Loucy (cell line): ENCODE data around the gene UNC119B.

Source experiments
- H2AFZ ChIP-seq: fragments of 200-600 bp; sonication (generic); 2 replicates; pipeline ENCODE4 v1.6.0; 2016; ENCODE audit warnings: antibody characterized with exemption, mild to moderate bottlenecking, low read length, moderate library complexity
- H3F3A ChIP-seq: fragments of 200-600 bp; 2 replicates; pipeline ENCODE4 v1.6.0; 2016; ENCODE audit warnings: antibody characterized with exemption, low read depth, mild to moderate bottlenecking
- H3K27me3 ChIP-seq: fragments of 200-600 bp; sonication (generic); 2 replicates; pipeline ENCODE4 v1.6.1; 2014; ENCODE audit warnings: low read length, mild to moderate bottlenecking; ENCODE audit not compliant: insufficient read depth, poor library complexity, severe bottlenecking
- H3K36me3 ChIP-seq: fragments of 200-600 bp; sonication (generic); 2 replicates; pipeline ENCODE4 v1.6.1; 2016; ENCODE audit warnings: low read length; ENCODE audit not compliant: insufficient read depth
- H3K4me1 ChIP-seq: fragments of 200-600 bp; sonication (generic); 2 replicates; pipeline ENCODE4 v1.5.1; 2014; ENCODE audit warnings: low read length, mild to moderate bottlenecking; ENCODE audit not compliant: insufficient read depth, poor library complexity, severe bottlenecking
- H3K4me2 ChIP-seq: fragments of 200-600 bp; sonication (generic); 2 replicates; pipeline ENCODE4 v1.6.0; 2014; ENCODE audit warnings: antibody characterized with exemption, low read length, low read depth, mild to moderate bottlenecking; ENCODE audit not compliant: poor library complexity, severe bottlenecking
- H3K4me3 ChIP-seq: fragments of 200-600 bp; sonication (generic); 2 replicates; pipeline ENCODE4 v1.5.1; 2014; ENCODE audit warnings: low read length, mild to moderate bottlenecking, mixed read lengths; ENCODE audit not compliant: poor library complexity, severe bottlenecking
- H3K79me2 ChIP-seq: fragments of 200-600 bp; sonication (generic); 2 replicates; pipeline ENCODE4 v1.6.1; 2014; ENCODE audit warnings: low read length; ENCODE audit not compliant: insufficient read depth
- H3K9ac ChIP-seq: fragments of 200-600 bp; sonication (generic); 2 replicates; pipeline ENCODE4 v1.6.0; 2014; ENCODE audit warnings: mild to moderate bottlenecking, low read depth, low read length, moderate library complexity; ENCODE audit not compliant: poor library complexity, severe bottlenecking
- H3K9me2 ChIP-seq: fragments of 200-600 bp; sonication (generic); replicated peaks from 2 replicates; pipeline ENCODE4 v1.6.1; 2016; ENCODE audit warnings: low read depth, low read length, mixed read lengths
- H3K9me3 ChIP-seq: fragments of 200-600 bp; sonication (generic); 2 replicates; pipeline ENCODE4 v1.6.1; 2014; ENCODE audit warnings: mild to moderate bottlenecking, antibody characterized with exemption, low read length, low read depth; ENCODE audit not compliant: insufficient read depth
- H4K20me1 ChIP-seq: fragments of 200-600 bp; sonication (generic); 2 replicates; pipeline ENCODE4 v1.6.0; 2014; ENCODE audit warnings: antibody characterized with exemption, low read length, mild to moderate bottlenecking; ENCODE audit not compliant: insufficient read depth, poor library complexity, severe bottlenecking
- EZH2phosphoT487 ChIP-seq: fragments of 200-600 bp; IDR thresholded peaks from 2 replicates; pipeline ENCODE4 v1.6.1; 2018; ENCODE audit warnings: antibody characterized with exemption, mild to moderate bottlenecking, moderate library complexity, borderline replicate concordance
- TF ChIP-seq, protein P1 (sequence below): fragments of 200-600 bp; sonication (generic); conservative IDR thresholded peaks from 2 replicates; pipeline ENCODE4 v1.5.1; 2014; ENCODE audit warnings: mild to moderate bottlenecking, antibody characterized with exemption, low read length

The UNC119B gene

DNA sequence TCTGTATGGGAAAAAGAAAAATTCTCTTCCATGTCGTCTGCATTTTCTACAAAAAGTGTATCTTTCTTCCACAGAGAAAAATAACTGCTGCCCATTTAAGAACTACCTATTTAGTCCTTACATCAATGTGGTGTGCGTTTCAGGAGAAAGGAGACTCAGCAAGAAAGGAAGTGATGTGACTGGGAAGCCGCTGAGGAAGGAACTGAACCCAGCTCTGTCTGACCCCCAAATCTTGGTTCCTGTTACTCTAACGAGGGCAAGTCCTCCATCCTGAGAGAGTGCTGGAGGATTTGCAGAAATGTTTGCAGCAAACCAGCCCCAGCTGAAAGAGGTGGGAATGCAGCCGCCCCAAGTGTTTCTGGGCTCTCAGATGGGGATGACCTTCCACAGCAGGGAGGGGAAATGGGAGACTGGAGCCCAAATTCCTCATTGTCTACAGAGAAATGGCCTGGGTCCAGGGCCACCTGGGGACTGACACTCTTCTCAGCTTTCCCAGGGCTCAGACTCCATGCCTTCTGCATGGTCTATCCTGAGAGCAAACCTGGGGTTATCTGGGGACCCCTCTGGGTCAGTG lies 30.0 kb upstream of the UNC119B start:
- no peak overlapping the region for H3K4me2 ChIP-seq
- H3K9me3 ChIP-seq = no peaks in the 10 kb centered on the region
- H3K36me3 ChIP-seq = no peaks in the 10 kb centered on the region
- H3K4me3 ChIP-seq = no peak overlapping the region
- no peaks in the 10 kb centered on the region for H3K9me2 ChIP-seq
- peaks cover 9% of the 10 kb centered on the region for H3F3A ChIP-seq
- no peak for TF ChIP-seq EZH2phosphoT487
- TF ChIP-seq, protein P1, sequence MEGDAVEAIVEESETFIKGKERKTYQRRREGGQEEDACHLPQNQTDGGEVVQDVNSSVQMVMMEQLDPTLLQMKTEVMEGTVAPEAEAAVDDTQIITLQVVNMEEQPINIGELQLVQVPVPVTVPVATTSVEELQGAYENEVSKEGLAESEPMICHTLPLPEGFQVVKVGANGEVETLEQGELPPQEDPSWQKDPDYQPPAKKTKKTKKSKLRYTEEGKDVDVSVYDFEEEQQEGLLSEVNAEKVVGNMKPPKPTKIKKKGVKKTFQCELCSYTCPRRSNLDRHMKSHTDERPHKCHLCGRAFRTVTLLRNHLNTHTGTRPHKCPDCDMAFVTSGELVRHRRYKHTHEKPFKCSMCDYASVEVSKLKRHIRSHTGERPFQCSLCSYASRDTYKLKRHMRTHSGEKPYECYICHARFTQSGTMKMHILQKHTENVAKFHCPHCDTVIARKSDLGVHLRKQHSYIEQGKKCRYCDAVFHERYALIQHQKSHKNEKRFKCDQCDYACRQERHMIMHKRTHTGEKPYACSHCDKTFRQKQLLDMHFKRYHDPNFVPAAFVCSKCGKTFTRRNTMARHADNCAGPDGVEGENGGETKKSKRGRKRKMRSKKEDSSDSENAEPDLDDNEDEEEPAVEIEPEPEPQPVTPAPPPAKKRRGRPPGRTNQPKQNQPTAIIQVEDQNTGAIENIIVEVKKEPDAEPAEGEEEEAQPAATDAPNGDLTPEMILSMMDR = no peak
- H3K79me2 ChIP-seq = no peaks in the 10 kb centered on the region
- no peak overlapping the region for H3K9ac ChIP-seq
- no peaks in the 10 kb centered on the region for H3K27me3 ChIP-seq
- H2AFZ ChIP-seq = no peak overlapping the region
- H4K20me1 ChIP-seq = no peaks in the 10 kb centered on the region
- H3K4me1 ChIP-seq = peaks cover 15% of the 10 kb centered on the region

DNA sequence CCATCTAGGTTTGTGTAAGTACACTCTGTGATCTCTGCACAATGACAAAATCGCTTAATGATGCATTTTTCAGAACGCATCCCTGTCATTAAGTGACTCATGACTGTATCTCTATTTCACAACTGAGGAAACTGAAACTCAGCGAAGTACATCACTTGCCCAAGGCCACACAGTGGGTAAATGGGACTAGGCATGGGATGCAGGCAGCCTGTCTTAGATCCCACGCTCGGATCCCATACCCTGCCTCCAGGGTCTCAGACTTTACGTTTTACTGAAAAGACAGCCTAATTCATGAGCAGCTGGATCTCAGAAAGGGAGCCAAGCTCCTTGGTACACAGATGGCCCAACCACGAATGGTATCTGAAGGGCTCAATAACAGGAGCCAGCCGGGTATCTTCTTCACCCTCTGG lies 25.7 kb upstream of the UNC119B start:
- H3K79me2 ChIP-seq = peaks cover 26% of the 10 kb centered on the region
- H3K9ac ChIP-seq = no peak overlapping the region
- H4K20me1 ChIP-seq = peaks cover 21% of the 10 kb centered on the region
- TF ChIP-seq EZH2phosphoT487 = no peak
- TF ChIP-seq, protein P1 = no peak
- no peak overlapping the region for H3K4me3 ChIP-seq
- H2AFZ ChIP-seq = no peak overlapping the region
- no peaks in the 10 kb centered on the region for H3K9me2 ChIP-seq
- H3K27me3 ChIP-seq = no peaks in the 10 kb centered on the region
- H3K9me3 ChIP-seq = no peaks in the 10 kb centered on the region
- H3K36me3 ChIP-seq = no peaks in the 10 kb centered on the region
- H3K4me1 ChIP-seq = peaks cover 24% of the 10 kb centered on the region
- peaks cover 4% of the 10 kb centered on the region; the same call in 1 of the 2 replicates for H3F3A ChIP-seq
- H3K4me2 ChIP-seq = no peak overlapping the region

DNA sequence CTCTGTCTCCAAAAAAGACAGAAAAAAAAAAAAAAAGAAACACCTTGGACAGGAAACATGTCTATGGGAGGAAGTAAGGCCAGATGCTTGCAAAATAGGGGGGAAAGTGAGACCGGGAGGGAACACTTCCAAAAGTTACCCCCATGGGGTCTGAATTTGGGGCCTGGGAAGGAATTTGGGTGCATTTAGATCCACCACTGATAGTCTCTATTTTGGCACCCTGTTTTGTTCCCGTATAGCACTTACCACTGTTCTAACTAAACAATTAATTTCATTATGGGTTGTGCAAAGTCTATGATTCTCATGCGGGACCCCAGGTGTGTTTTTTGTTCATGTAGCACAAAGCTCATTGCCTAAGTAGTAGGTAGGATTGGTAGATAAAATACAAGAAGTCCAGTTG lies 24.7 kb upstream of the UNC119B start:
- Histone ChIP-seq H3K79me2 (peaks cover 35% of the 10 kb centered on the region), H3K9me3 (no peaks in the 10 kb centered on the region), H3K36me3 (no peaks in the 10 kb centered on the region), H3K4me1 (peaks cover 32% of the 10 kb centered on the region), H3K27me3 (no peaks in the 10 kb centered on the region), H3K9me2 (no peaks in the 10 kb centered on the region), H2AFZ (peak overlapping the region; percentile 85; the same call in 1 of the 2 replicates), H3K4me3 (peak overlapping the region; percentile 89), H3K9ac (peak overlapping the region; percentile 72), H3F3A (peaks cover 4% of the 10 kb centered on the region; the same call in 1 of the 2 replicates), H3K4me2 (peak overlapping the region; percentile 85), H4K20me1 (peaks cover 31% of the 10 kb centered on the region)
- no peak for TF ChIP-seq EZH2phosphoT487
- TF ChIP-seq, protein P1 = no peak
